ENCODE data around the gene KCNG1. TPM values are rescaled to one million over a fixed set of nuclear protein-coding genes. Genes with fewer than 3 reads are reported as not detected.

KCNG1 gene
- total and polyA plus RNA-seq, 2 experiments from 2014 or later = 8.1 to 26.3 TPM

- H3K79me2 ChIP-seq (replicated peaks; ENCODE audit: insufficient read depth) = no peaks in the 10 kb centered on the region
- TF ChIP-seq ETS1 (IDR thresholded peaks at IDR 0.05) (no peak), POLR2AphosphoS5 (IDR thresholded peaks at IDR 0.05; ENCODE audit: low read depth) (no peak), JUNB (IDR thresholded peaks at IDR 0.05; ENCODE audit: unreplicated experiment) (no peak), ZNF331 (CRISPR knock-in tag; IDR thresholded peaks at IDR 0.05; ENCODE audit: low read depth) (no peak), REST (IDR thresholded peaks at IDR 0.05; ENCODE audit: unreplicated experiment) (no peak), ZNF114 (CRISPR knock-in tag; IDR thresholded peaks at IDR 0.05) (no peak), EZH2phosphoT487 (IDR thresholded peaks at IDR 0.05; ENCODE audit: unreplicated experiment) (no peak), NANOG (IDR thresholded peaks at IDR 0.05; ENCODE audit: borderline replicate concordance) (no peak), CTCF (conservative IDR thresholded peaks at IDR 0.05; ENCODE audit: low read depth in 2 of 2) (no peak), EZH2 (IDR thresholded peaks at IDR 0.05; ENCODE audit: low read depth, unreplicated experiment) (no peak), STAT1 (IDR thresholded peaks at IDR 0.05; ENCODE audit: unreplicated experiment) (no peak), ZNF462 (CRISPR knock-in tag; IDR thresholded peaks at IDR 0.05) (no peak), CREB1 (CRISPR knock-in tag; IDR thresholded peaks at IDR 0.05; ENCODE audit: low read depth) (no peak)
- Mint-ChIP-seq H3K4me1 (peaks cover 13% of the 10 kb centered on the region), H3K27ac (no peak overlapping the region), H3K4me3 (no peak overlapping the region), H3K9me3 (no peaks in the 10 kb centered on the region), H3K36me3 (ENCODE audit: low read depth) (no peaks in the 10 kb centered on the region), H3K27me3 (ENCODE audit: insufficient read depth, low read depth, poor library complexity) (peaks cover 3% of the 10 kb centered on the region)
- no peaks in the 10 kb centered on the region; the same call in 1 of the 2 replicates for H4K20me1 ChIP-seq (replicated peaks; ENCODE audit: insufficient read depth)
- peak overlapping the region; percentile 69 for H2AFZ ChIP-seq
- ATAC-seq (no peak), DNase-seq (ENCODE audit: low spot score) (no peak)
- no peak overlapping the region for H3K27ac ChIP-seq (ENCODE audit: low read depth)
- no peak overlapping the region for H3K4me2 ChIP-seq
- H3F3A ChIP-seq (replicated peaks; ENCODE audit: low read depth) = no peaks in the 10 kb centered on the region
- no peaks in the 10 kb centered on the region for H3K27me3 ChIP-seq (ENCODE audit: insufficient read depth)
- H3K36me3 ChIP-seq (ENCODE audit: insufficient read depth) = no peaks in the 10 kb centered on the region
- H3K9me2 ChIP-seq (ENCODE audit: insufficient read depth) = no peaks in the 10 kb centered on the region
- no peak overlapping the region for H3K4me3 ChIP-seq
- H3K4me1 ChIP-seq (ENCODE audit: insufficient read depth) = peaks cover 11% of the 10 kb centered on the region; the same call in 1 of the 2 replicates
Measured at GRCh38 chr20:51058017-51058416, 35.1 kb upstream of the KCNG1 start.
